ENCODE results near the gene CSMD2.

- TF ChIP-seq CTCF (IDR thresholded peaks at IDR 0.05) (no peak), POLR2AphosphoS5 (IDR thresholded peaks at IDR 0.05) (no peak), EP300 (IDR thresholded peaks at IDR 0.05) (no peak)
Measured at GRCh38 chr1:34083974-34084373, 81.1 kb downstream of the CSMD2 start.

All from upper lobe of left lung (tissue), 4 donors.